Stomach (tissue), 9 donors: ENCODE data around the gene WWOX. TPM values are rescaled to one million over a fixed set of nuclear protein-coding genes. Genes with fewer than 3 reads are reported as not detected.

ENCODE experiments used
- DNase-seq, 2 donors: peaks; one replicate each; pipeline versions ENCODE4 v3.0.0 to v3.0.0-alpha.2; 2013 to 2019
- H3K27ac ChIP-seq, 5 donors: fragments of 200-600 bp in 4 of 5; sonication (generic) in 4 of 5; one replicate each; pipeline ENCODE4 v1.5.1; 2013 to 2019; ENCODE audit warnings: mild to moderate bottlenecking in 1 of 5, moderate library complexity in 1 of 5
- H3K27me3 ChIP-seq, 3 donors: fragments of 200-600 bp; sonication (generic); one replicate each; pipeline ENCODE4 v1.5.1; 2017 to 2019; ENCODE audit warnings: mixed run types in 1 of 3
- H3K36me3 ChIP-seq, 4 donors: fragments of 200-600 bp; sonication (generic); 1 replicate in 3 of 4; 2 replicates in 1 of 4; pipeline ENCODE4 v1.5.1; 2016 to 2019
- H3K4me1 ChIP-seq, 4 donors: fragments of 200-600 bp; sonication (generic); one replicate each; pipeline ENCODE4 v1.5.1; 2016 to 2019
- H3K4me3 ChIP-seq, 4 donors: fragments of 200-600 bp; sonication (generic) in 3 of 4; one replicate each; pipeline ENCODE4 v1.5.1; 2016 to 2019; ENCODE audit warnings: mild to moderate bottlenecking in 1 of 4
- H3K9me3 ChIP-seq, 4 donors: fragments of 200-600 bp; sonication (generic); one replicate each; pipeline ENCODE4 v1.5.1; 2016 to 2019
- CTCF ChIP-seq, 7 experiments: fragments of 450-650 bp in 4 of 7; fragments of 200-600 bp in 3 of 7; sonication (generic) in 3 of 7; IDR thresholded peaks; one replicate each; pipeline ENCODE4 v1.5.1; 2016 to 2019; ENCODE audit warnings: antibody characterized with exemption in 7 of 7, control low read depth in 2 of 7, mild to moderate bottlenecking in 1 of 7
- EP300 ChIP-seq: sonication (generic); formaldehyde crosslinking; IDR thresholded peaks from one replicate; pipeline ENCODE4 v1.6.1; 2017; ENCODE audit warnings: antibody characterized with exemption
- POLR2A ChIP-seq, 4 donors: fragments of 450-650 bp; IDR thresholded peaks; one replicate each; pipeline ENCODE4 v1.6.1; 2016; ENCODE audit warnings: antibody characterized with exemption in 4 of 4, control low read depth in 2 of 4, mild to moderate bottlenecking in 1 of 4, moderate library complexity in 1 of 4
- POLR2AphosphoS5 ChIP-seq, 3 donors: sonication (generic); formaldehyde crosslinking; IDR thresholded peaks; one replicate each; pipeline ENCODE4 v1.6.1; 2016; ENCODE audit warnings: antibody characterized with exemption in 3 of 3
- WGBS, 5 donors: extraction: QIAGEN DNeasy Blood & Tissue Kit in 3 of 5; methylation state at CpG; one replicate each; pipeline versions ENCODE4 v1.1.5 to v1.1.7; 2013 to 2018; 5-methylcytosine and 5-hydroxymethylcytosine counted together
- intact Hi-C: fragments of 100-400 bp; cut with DNase I; formaldehyde crosslinking; loops from one replicate; pipeline ENCODE4 v1.15.1; 2023; ENCODE audit warnings: low total_unique reads
- polyA plus RNA-seq, 3 donors: library from polyadenylated mRNA; stranded (reverse); fragments of 200-250 nt; gene quantifications; one replicate each; pipeline ENCODE4 v1.2.3, GENCODE V29; 2013
- total RNA-seq, 5 donors: library from RNA; depleted of rRNA; stranded (reverse); fragments of >200 nt; gene quantifications; one replicate each; pipeline versions ENCODE4 v1.1.0 to v1.2.3, GENCODE V29; 2014 to 2016
- donor health status: healthy with polysubstance abuse.
- donor health status: Bipolar disorder and iron deficiency.
- donor health status: healthy.

WWOX gene
- total and polyA plus RNA-seq, 8 donors = 7.7 to 129 (median 48.7) TPM

- Histone ChIP-seq H3K27me3 (no peaks in the 10 kb centered on the region), H3K9me3 (no peaks in the 10 kb centered on the region), H3K36me3 (no peaks in the 10 kb centered on the region), H3K4me3 (no peak overlapping the region), H3K4me1 (no peaks in the 10 kb centered on the region), H3K27ac (no peak overlapping the region)
- intact Hi-C loops = no loop called here
- DNase-seq = no peak
- TF ChIP-seq CTCF (IDR thresholded peaks at IDR 0.05) (no peak), POLR2A (IDR thresholded peaks at IDR 0.05) (no peak), EP300 (no peak), POLR2AphosphoS5 (IDR thresholded peaks at IDR 0.05) (no peak)
- WGBS, 5 donors = 42 to 73% (median 61%) methylated on average over 2 of the region's 2 CpGs
These were observed 690.1 kb downstream of the WWOX start for GRCh38 chr16:78789561-78789960.

GRCh38 chr16:78791011-78791410, 691.6 kb downstream of the WWOX start:
- intact Hi-C loops = no loop called here
- Histone ChIP-seq H3K9me3 (no peaks in the 10 kb centered on the region), H3K4me1 (no peaks in the 10 kb centered on the region), H3K4me3 (no peak overlapping the region), H3K27ac (no peak overlapping the region), H3K27me3 (no peaks in the 10 kb centered on the region), H3K36me3 (no peaks in the 10 kb centered on the region)
- WGBS, 5 donors = 88 to 93% (median 91%) methylated on average over 8 of the region's 8 CpGs
- TF ChIP-seq POLR2A (IDR thresholded peaks at IDR 0.05) (no peak), CTCF (IDR thresholded peaks at IDR 0.05) (no peak), EP300 (no peak)
- DNase-seq = no peak

DNA sequence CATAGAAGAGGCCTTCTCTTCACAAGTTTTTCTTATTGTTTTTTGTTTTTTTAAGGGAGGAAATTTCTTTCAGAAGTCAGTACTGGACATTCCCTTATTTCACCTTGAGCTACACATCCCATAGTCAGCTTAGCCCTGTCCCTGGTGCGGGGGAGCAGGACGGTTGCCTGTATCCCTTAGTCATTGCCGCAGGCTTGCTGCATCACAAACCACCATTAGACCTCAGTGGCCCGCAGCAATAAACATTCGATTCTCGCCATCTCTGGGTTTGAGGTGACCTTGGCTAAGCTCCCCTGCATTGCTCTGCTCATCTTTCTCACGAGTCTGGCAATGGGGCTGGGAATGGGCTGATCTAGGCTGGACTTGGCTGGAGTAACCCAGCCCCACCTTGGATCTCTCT, 692.5 kb downstream of the WWOX start:
- Histone ChIP-seq H3K27me3 (no peaks in the 10 kb centered on the region), H3K4me1 (no peaks in the 10 kb centered on the region), H3K27ac (no peak overlapping the region), H3K9me3 (no peaks in the 10 kb centered on the region), H3K36me3 (no peaks in the 10 kb centered on the region), H3K4me3 (no peak overlapping the region)
- DNase-seq = no peak
- 80 to 98% (median 93%) methylated on average over 6 to 7 of the region's 7 CpGs for WGBS, 5 donors
- intact Hi-C loops = no loop called here
- TF ChIP-seq EP300 = no peak

GRCh38 chr16:78792952-78793351, 693.5 kb downstream of the WWOX start:
- intact Hi-C loops = no loop called here
- Histone ChIP-seq H3K4me1 (no peaks in the 10 kb centered on the region), H3K27me3 (no peaks in the 10 kb centered on the region), H3K9me3 (no peaks in the 10 kb centered on the region), H3K4me3 (no peak overlapping the region), H3K36me3 (no peaks in the 10 kb centered on the region), H3K27ac (no peak overlapping the region)
- WGBS, 5 donors = 93 to 95% (median 94%) methylated on average over 5 of the region's 5 CpGs
- DNase-seq = no peak
- TF ChIP-seq CTCF (IDR thresholded peaks at IDR 0.05) = no peak
- TF ChIP-seq POLR2AphosphoS5 (IDR thresholded peaks at IDR 0.05) = no peak
- TF ChIP-seq EP300 = no peak
- TF ChIP-seq POLR2A (IDR thresholded peaks at IDR 0.05) = no peak

DNA sequence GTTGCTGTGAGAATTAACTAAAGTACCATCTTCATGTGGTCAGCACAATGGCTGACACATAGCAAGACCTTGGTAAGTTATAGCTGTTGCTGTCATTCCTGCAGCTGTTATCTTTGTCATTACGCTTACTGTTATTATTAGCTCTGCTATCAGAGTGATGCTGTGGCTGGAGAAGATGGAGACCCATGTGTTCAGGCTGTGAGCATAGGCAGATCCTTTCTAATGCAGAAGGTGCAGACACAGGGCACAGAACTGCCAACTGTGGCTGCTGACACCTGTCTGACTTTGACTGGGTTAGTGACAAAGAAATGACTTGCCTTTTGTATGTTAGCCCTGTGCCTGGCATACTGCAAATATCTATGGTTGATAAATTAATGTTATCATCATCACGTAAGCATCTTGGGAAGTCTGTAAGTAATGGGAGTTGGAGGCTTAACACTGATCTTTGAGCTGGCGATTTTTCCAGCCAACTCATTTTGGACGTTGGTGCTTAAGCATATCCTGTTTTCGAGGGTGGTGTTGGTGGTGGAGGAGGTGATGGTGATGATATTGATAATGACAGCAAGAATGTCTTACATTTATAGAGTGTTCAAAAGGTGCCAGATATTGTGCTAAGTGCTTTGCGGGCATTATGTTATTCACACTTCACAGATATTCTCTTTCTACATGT, 695.3 kb downstream of the WWOX start:
- intact Hi-C loops = no loop called here

More for the DNA sequence above, 695.3 kb downstream of the WWOX start:
- Histone ChIP-seq H3K4me3 (no peak overlapping the region), H3K27me3 (no peaks in the 10 kb centered on the region), H3K36me3 (no peaks in the 10 kb centered on the region), H3K27ac (no peak overlapping the region), H3K4me1 (no peaks in the 10 kb centered on the region), H3K9me3 (no peaks in the 10 kb centered on the region)
- TF ChIP-seq POLR2A (IDR thresholded peaks at IDR 0.05) (no peak), POLR2AphosphoS5 (IDR thresholded peaks at IDR 0.05) (no peak), EP300 (no peak), CTCF (IDR thresholded peaks at IDR 0.05) (no peak)
- DNase-seq = no peak
- WGBS, 5 donors = 79 to 84% (median 80%) methylated on average over 6 of the region's 6 CpGs
